IPS-18c (cell line): ENCODE results near the gene NEU2.

ENCODE experiments used
- H3K4me3 ChIP-seq: 2 replicates; pipeline ENCODE4 v1.7.0; 2013; ENCODE audit warnings: low read depth, mild to moderate bottlenecking, low read length, moderate library complexity; ENCODE audit not compliant: insufficient read depth
- H3K9me3 ChIP-seq: one replicate; pipeline ENCODE4 v1.6.1; 2013; ENCODE audit warnings: mild to moderate bottlenecking, low read length, moderate library complexity; ENCODE audit not compliant: control insufficient read depth, insufficient read depth

The NEU2 gene

GRCh38 chr2:233032551-233033320 is at the start of gene NEU2:
Gene NEU2, plus strand, starts transcription at chr2:233032672. Its CDS starts 0 bp downstream, at chr2:233032672.
- H3K4me3 ChIP-seq, result no peak within 1 kb of the TSS
- H3K9me3 ChIP-seq, result no peaks in the 10 kb centered on the region

GRCh38 chr2:232982926-232983668 is 49.4 kb upstream of the NEU2 start:
- Histone ChIP-seq H3K9me3 (no peaks in the 10 kb centered on the region), H3K4me3 (no peak overlapping the region)

GRCh38 chr2:232983669-232984140 is 48.8 kb upstream of the NEU2 start:
- Histone ChIP-seq H3K9me3 (no peaks in the 10 kb centered on the region), H3K4me3 (no peak overlapping the region)

- Histone ChIP-seq H3K4me3 (no peak overlapping the region), H3K9me3 (no peaks in the 10 kb centered on the region)
Observed at GRCh38 chr2:232984451-232985207, 47.8 kb upstream of the NEU2 start.

GRCh38 chr2:232986155-232986554 is 46.3 kb upstream of the NEU2 start:
- no peaks in the 10 kb centered on the region for H3K9me3 ChIP-seq

GRCh38 chr2:232993231-232993821 is 39.1 kb upstream of the NEU2 start:
- Histone ChIP-seq H3K4me3 (no peak overlapping the region), H3K9me3 (no peaks in the 10 kb centered on the region)

More at GRCh38 chr2:232986155-232986554, 46.3 kb upstream of the NEU2 start:
- no peak overlapping the region for H3K4me3 ChIP-seq

GRCh38 chr2:232994446-232994845 is 38.0 kb upstream of the NEU2 start:
- Histone ChIP-seq H3K4me3 (no peak overlapping the region), H3K9me3 (no peaks in the 10 kb centered on the region)

- no peaks in the 10 kb centered on the region for H3K9me3 ChIP-seq
- H3K4me3 ChIP-seq, result no peak overlapping the region
Observed at GRCh38 chr2:232997749-232998665, 34.5 kb upstream of the NEU2 start.

GRCh38 chr2:232998666-232998985 is 33.8 kb upstream of the NEU2 start:
- no peak overlapping the region for H3K4me3 ChIP-seq
- H3K9me3 ChIP-seq, result no peaks in the 10 kb centered on the region

GRCh38 chr2:232999354-232999753 is 33.1 kb upstream of the NEU2 start:
- Histone ChIP-seq H3K9me3 (no peaks in the 10 kb centered on the region), H3K4me3 (no peak overlapping the region)

- Histone ChIP-seq H3K4me3 (no peak overlapping the region), H3K9me3 (no peaks in the 10 kb centered on the region)
Observed at GRCh38 chr2:233000886-233001750, 31.4 kb upstream of the NEU2 start.

- H3K9me3 ChIP-seq, result peaks cover 3% of the 10 kb centered on the region
- H3K4me3 ChIP-seq, result no peak overlapping the region
Observed at GRCh38 chr2:233002829-233003657, 29.4 kb upstream of the NEU2 start.

GRCh38 chr2:233003658-233004555 is 28.6 kb upstream of the NEU2 start:
- Histone ChIP-seq H3K4me3 (no peak overlapping the region), H3K9me3 (peaks cover 3% of the 10 kb centered on the region)

- no peak overlapping the region for H3K4me3 ChIP-seq
- H3K9me3 ChIP-seq, result peaks cover 3% of the 10 kb centered on the region
Observed at GRCh38 chr2:233005096-233005495, 27.4 kb upstream of the NEU2 start.
